Right lobe of liver (tissue), 4 donors: ENCODE data around the gene FSD2.

ENCODE experiments used
- CTCF ChIP-seq, 4 donors: fragments of 200-600 bp in 3 of 4; fragments of 450-650 bp in 1 of 4; IDR thresholded peaks; one replicate each; pipeline versions ENCODE4 v1.5.1 to v1.8.0; 2016 to 2022; ENCODE audit warnings: antibody characterized with exemption in 4 of 4, mild to moderate bottlenecking in 2 of 4
- POLR2A ChIP-seq: fragments of 450-650 bp; IDR thresholded peaks from one replicate; pipeline ENCODE4 v1.6.1; 2017; ENCODE audit warnings: antibody characterized with exemption, mild to moderate bottlenecking
- donor health status: DM: no; HTN: no; CAD: no.
- donor health status: DM: no; HTN: no; CAD: no.
- donor health status: DM: no; HTN: yes; CAD: no.

- no peak for TF ChIP-seq CTCF (IDR thresholded peaks at IDR 0.05)
- TF ChIP-seq POLR2A, result no peak
Observed at GRCh38 chr15:82804575-82804949, 1.3 kb downstream of the FSD2 start.
